ENCODE results near the gene ZNF32.
A peak's percentile ranks its signal among the peaks of the same experiment; 100 is the strongest.

ZNF32 gene

GRCh38 chr10:43678654-43679053 is 30.0 kb upstream of the ZNF32 start:
- Histone ChIP-seq H3K27me3 (ENCODE audit: control insufficient read depth, insufficient read depth, low read length) (no peaks in the 10 kb centered on the region), H3K4me2 (ENCODE audit: low read length) (no peak overlapping the region), H3K4me1 (ENCODE audit: control insufficient read depth, insufficient read depth, low read length) (peaks cover 7% of the 10 kb centered on the region), H3K9ac (ENCODE audit: low read depth, low read length) (no peak overlapping the region), H3K9me3 (replicated peaks; ENCODE audit: low read length) (no peaks in the 10 kb centered on the region), H3K4me3 (ENCODE audit: low read length) (no peak overlapping the region), H3K36me3 (ENCODE audit: insufficient read depth, low read length) (no peaks in the 10 kb centered on the region)

DNA sequence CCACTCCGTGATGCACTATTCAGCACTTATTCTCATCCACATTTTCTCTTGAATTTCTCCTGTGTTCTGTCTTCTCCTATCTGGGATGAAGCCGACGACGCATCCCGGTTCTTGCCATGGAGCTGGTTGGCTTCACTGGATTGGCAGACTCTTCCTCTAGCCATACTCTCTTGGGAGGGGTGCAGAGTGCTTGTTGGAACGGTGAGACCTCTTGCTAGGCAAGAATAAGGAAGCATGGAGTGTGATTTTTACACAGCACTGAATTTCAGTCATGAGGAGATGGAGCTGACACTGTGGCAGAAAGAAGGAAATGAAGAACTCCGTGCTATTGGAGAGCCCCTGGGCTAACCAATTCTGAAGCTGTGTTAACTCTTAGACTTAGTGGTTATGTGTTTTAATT is 28.2 kb upstream of the ZNF32 start:
- Histone ChIP-seq H3K9ac (ENCODE audit: low read depth, low read length) (no peak overlapping the region), H3K9me3 (replicated peaks; ENCODE audit: low read length) (no peaks in the 10 kb centered on the region), H3K4me1 (ENCODE audit: control insufficient read depth, insufficient read depth, low read length) (peaks cover 7% of the 10 kb centered on the region), H3K4me3 (ENCODE audit: low read length) (no peak overlapping the region), H3K4me2 (ENCODE audit: low read length) (no peak overlapping the region), H3K27me3 (ENCODE audit: control insufficient read depth, insufficient read depth, low read length) (no peaks in the 10 kb centered on the region), H3K36me3 (ENCODE audit: insufficient read depth, low read length) (no peaks in the 10 kb centered on the region)

DNA sequence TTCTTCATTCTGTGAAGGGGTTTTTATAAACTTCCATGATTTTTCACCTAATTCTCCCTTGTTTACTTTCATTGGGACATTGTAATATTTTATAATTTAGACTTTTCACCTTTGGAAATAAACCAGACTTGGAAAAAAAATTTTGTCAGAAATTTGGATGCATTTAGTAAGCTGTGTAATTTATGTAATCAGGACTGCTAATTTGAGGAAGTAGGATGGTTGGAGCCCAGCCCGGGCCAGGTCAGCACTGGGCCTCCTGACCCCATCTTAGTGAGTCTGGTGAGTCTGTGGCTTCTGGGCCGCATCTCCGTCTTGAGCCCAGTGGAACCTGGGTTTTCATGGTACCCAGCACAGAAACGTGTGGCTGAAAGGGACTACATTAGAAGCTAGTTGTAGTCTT is 27.6 kb upstream of the ZNF32 start:
- H3K4me3 ChIP-seq (ENCODE audit: low read length), result no peak overlapping the region
- H3K27me3 ChIP-seq (ENCODE audit: control insufficient read depth, insufficient read depth, low read length), result no peaks in the 10 kb centered on the region
- H3K4me2 ChIP-seq (ENCODE audit: low read length), result no peak overlapping the region
- no peaks in the 10 kb centered on the region for H3K9me3 ChIP-seq (replicated peaks; ENCODE audit: low read length)
- H3K4me1 ChIP-seq (ENCODE audit: control insufficient read depth, insufficient read depth, low read length), result peaks cover 7% of the 10 kb centered on the region
- no peak overlapping the region for H3K9ac ChIP-seq (ENCODE audit: low read depth, low read length)
- H3K36me3 ChIP-seq (ENCODE audit: insufficient read depth, low read length), result no peaks in the 10 kb centered on the region

- Histone ChIP-seq H3K9me3 (replicated peaks; ENCODE audit: low read length) (no peaks in the 10 kb centered on the region), H3K9ac (ENCODE audit: low read depth, low read length) (no peak overlapping the region), H3K4me3 (ENCODE audit: low read length) (no peak overlapping the region), H3K4me1 (ENCODE audit: control insufficient read depth, insufficient read depth, low read length) (peaks cover 2% of the 10 kb centered on the region), H3K4me2 (ENCODE audit: low read length) (no peak overlapping the region), H3K36me3 (ENCODE audit: insufficient read depth, low read length) (no peaks in the 10 kb centered on the region), H3K27me3 (ENCODE audit: control insufficient read depth, insufficient read depth, low read length) (peaks cover 1% of the 10 kb centered on the region)
These were observed 26.0 kb upstream of the ZNF32 start for GRCh38 chr10:43674553-43675210.

DNA sequence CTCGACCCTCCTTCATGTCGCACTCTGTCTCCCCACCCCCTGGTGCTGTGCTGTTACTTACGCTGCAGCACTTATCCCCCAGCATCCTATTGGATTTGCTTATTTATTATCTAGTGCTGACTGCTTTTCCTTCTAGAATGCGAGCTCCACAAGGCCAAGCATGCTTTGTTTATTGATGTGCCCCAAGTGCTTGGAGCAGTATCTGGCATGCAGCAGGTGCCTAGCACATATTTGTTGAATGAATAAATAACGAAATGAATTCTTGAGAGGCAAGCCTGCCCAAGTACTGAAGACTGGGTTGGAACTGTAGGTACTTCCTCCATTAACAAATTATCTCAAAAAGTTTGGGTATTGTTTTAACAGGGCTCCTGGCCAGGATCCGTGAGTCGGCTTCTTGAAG is 24.8 kb upstream of the ZNF32 start:
- Histone ChIP-seq H3K9ac (ENCODE audit: low read depth, low read length) (no peak overlapping the region), H3K27me3 (ENCODE audit: control insufficient read depth, insufficient read depth, low read length) (peaks cover 6% of the 10 kb centered on the region), H3K36me3 (ENCODE audit: insufficient read depth, low read length) (no peaks in the 10 kb centered on the region), H3K9me3 (replicated peaks; ENCODE audit: low read length) (no peaks in the 10 kb centered on the region), H3K4me3 (ENCODE audit: low read length) (no peak overlapping the region), H3K4me1 (ENCODE audit: control insufficient read depth, insufficient read depth, low read length) (no peaks in the 10 kb centered on the region), H3K4me2 (ENCODE audit: low read length) (no peak overlapping the region)

DNA sequence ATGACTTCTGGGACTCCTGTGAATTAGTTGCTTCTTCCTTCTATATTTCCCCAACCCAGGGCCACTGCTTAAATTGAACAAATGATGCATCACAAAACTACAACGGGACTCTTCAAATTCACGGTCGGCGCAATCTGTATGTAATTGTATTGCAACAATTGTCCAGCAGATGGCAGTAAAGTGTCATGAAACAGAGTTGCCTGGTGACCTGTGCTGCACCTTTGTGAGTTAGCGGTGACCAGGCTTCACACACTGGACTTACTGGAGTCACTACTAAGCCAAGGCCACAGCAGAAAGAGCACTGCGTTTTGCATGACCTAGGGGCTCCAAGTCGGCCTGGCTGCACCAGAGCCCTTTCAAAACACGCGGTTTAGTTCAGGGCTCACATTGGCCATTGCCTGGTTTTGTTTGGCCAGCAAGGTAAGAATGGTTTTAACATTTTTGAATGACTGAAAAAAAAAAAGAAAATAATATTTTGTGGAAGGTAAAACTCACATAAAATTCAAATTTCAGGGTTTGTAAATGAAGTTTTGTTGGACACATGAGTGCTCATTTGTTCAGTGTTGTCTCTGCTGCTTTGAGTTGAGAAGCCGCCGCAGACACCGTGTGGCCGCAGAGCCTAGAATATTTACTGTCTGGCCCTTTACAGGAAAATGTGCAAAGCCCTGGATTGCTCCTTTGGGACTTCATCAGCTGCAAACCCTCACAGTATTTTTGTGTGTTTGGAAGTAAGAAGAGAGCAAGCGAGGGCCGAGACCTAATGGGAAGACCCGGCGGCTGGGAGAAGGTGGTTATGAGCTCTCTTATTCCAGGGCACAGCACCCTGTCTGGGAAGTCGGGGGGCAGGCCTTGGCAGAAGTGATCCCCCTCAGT is 23.2 kb upstream of the ZNF32 start:
- Histone ChIP-seq H3K36me3 (ENCODE audit: insufficient read depth, low read length) (no peaks in the 10 kb centered on the region), H3K4me1 (ENCODE audit: control insufficient read depth, insufficient read depth, low read length) (no peaks in the 10 kb centered on the region), H3K9ac (ENCODE audit: low read depth, low read length) (no peak overlapping the region), H3K4me3 (ENCODE audit: low read length) (no peak overlapping the region), H3K4me2 (ENCODE audit: low read length) (no peak overlapping the region), H3K9me3 (replicated peaks; ENCODE audit: low read length) (no peaks in the 10 kb centered on the region), H3K27me3 (ENCODE audit: control insufficient read depth, insufficient read depth, low read length) (peaks cover 8% of the 10 kb centered on the region)

- H3K4me1 ChIP-seq (ENCODE audit: control insufficient read depth, insufficient read depth, low read length), result no peaks in the 10 kb centered on the region
- no peaks in the 10 kb centered on the region for H3K36me3 ChIP-seq (ENCODE audit: insufficient read depth, low read length)
- H3K27me3 ChIP-seq (ENCODE audit: control insufficient read depth, insufficient read depth, low read length), result peaks cover 15% of the 10 kb centered on the region
- H3K9ac ChIP-seq (ENCODE audit: low read depth, low read length), result no peak overlapping the region
- H3K4me2 ChIP-seq (ENCODE audit: low read length), result no peak overlapping the region
- H3K9me3 ChIP-seq (replicated peaks; ENCODE audit: low read length), result no peaks in the 10 kb centered on the region
- H3K4me3 ChIP-seq (ENCODE audit: low read length), result no peak overlapping the region
These were observed 20.7 kb upstream of the ZNF32 start for GRCh38 chr10:43669386-43669785.

DNA sequence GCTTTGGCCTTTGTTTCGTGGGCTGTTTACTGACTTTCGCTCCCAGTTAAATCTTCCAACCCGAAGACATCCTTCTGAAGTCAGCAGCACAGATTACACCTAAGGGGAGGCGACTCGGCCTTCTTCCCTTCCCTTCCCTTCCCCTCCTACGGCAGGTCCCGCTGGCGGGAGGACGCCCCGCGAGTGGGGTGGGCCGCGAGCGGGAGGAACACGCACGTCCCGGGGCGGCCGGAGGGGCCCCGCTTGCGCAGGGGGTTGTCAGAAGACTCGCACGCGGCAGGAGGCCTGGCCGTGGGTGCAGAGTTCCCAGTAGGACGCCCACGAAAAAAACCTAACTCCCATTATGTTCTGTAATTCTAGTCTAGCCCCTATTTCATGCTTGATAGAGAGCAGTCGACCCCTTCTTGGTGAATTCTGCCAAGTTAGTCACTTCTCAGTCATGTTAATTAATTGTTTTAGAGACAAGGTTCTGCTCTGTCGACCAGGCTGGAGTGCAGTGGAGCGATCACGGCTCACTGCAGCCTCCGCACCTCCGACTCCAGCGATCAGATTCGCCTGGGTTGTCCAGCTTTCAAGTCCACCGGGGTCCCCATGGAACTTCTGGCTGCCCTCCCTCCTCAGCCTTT is 19.2 kb upstream of the ZNF32 start:
- peak overlapping the region; percentile 80 for H3K4me2 ChIP-seq (ENCODE audit: low read length)
- no peaks in the 10 kb centered on the region for H3K4me1 ChIP-seq (ENCODE audit: control insufficient read depth, insufficient read depth, low read length)
- H3K9ac ChIP-seq (ENCODE audit: low read depth, low read length), result no peak overlapping the region
- no peak overlapping the region for H3K4me3 ChIP-seq (ENCODE audit: low read length)
- no peaks in the 10 kb centered on the region for H3K9me3 ChIP-seq (replicated peaks; ENCODE audit: low read length)
- no peaks in the 10 kb centered on the region for H3K36me3 ChIP-seq (ENCODE audit: insufficient read depth, low read length)
- H3K27me3 ChIP-seq (ENCODE audit: control insufficient read depth, insufficient read depth, low read length), result peaks cover 15% of the 10 kb centered on the region

DNA sequence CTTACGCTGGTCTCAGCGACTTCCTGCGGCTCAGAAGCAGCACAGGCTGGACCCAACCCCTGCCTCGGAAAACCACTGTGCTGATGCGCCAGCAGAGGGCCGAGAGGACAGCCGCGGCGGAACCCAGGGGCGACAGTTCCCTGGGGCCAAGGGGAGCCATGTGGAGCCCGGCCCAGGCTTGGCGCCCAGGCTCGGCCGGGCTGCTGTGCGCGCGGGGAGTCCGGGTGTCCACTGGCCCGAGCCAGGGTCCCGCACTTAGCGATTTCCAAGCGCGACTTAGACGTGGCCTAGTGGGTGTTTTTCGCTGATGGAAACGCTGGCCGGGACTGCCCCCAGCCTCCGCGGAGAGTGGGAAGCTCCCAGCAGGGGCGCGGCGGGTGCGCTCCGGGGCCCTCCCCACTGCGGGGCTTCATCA is 18.6 kb upstream of the ZNF32 start:
- Histone ChIP-seq H3K4me3 (ENCODE audit: low read length) (peak overlapping the region; percentile 43), H3K4me2 (ENCODE audit: low read length) (peak overlapping the region; percentile 80), H3K9me3 (replicated peaks; ENCODE audit: low read length) (no peaks in the 10 kb centered on the region), H3K9ac (ENCODE audit: low read depth, low read length) (no peak overlapping the region), H3K36me3 (ENCODE audit: insufficient read depth, low read length) (no peaks in the 10 kb centered on the region), H3K27me3 (ENCODE audit: control insufficient read depth, insufficient read depth, low read length) (peaks cover 15% of the 10 kb centered on the region), H3K4me1 (ENCODE audit: control insufficient read depth, insufficient read depth, low read length) (no peaks in the 10 kb centered on the region)

- Histone ChIP-seq H3K4me2 (ENCODE audit: low read length) (no peak overlapping the region), H3K27me3 (ENCODE audit: control insufficient read depth, insufficient read depth, low read length) (peaks cover 15% of the 10 kb centered on the region), H3K4me3 (ENCODE audit: low read length) (no peak overlapping the region), H3K9ac (ENCODE audit: low read depth, low read length) (no peak overlapping the region), H3K9me3 (replicated peaks; ENCODE audit: low read length) (no peaks in the 10 kb centered on the region), H3K4me1 (ENCODE audit: control insufficient read depth, insufficient read depth, low read length) (no peaks in the 10 kb centered on the region), H3K36me3 (ENCODE audit: insufficient read depth, low read length) (no peaks in the 10 kb centered on the region)
These were observed 17.9 kb upstream of the ZNF32 start for GRCh38 chr10:43666552-43666951.

DNA sequence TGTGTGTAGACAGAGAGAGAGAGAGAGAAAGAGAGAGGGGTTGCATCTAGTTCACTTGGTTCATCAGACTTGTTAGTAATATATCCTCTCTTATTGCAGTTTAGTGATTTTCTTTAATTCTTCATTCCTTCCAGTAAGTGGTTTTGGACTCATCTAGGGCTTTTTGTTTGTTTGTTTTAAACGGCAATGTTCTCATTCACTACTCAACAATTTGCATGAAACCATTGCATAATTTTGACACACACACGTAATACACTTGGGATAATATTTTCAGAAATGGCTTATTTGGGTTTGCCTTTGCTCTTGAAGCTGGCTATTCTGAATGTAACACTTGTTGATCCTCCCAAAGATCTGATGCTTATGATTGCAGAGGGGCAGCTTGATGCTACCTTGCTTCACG is 16.4 kb upstream of the ZNF32 start:
- Histone ChIP-seq H3K9ac (ENCODE audit: low read depth, low read length) (no peak overlapping the region), H3K36me3 (ENCODE audit: insufficient read depth, low read length) (no peaks in the 10 kb centered on the region), H3K27me3 (ENCODE audit: control insufficient read depth, insufficient read depth, low read length) (peaks cover 15% of the 10 kb centered on the region), H3K4me2 (ENCODE audit: low read length) (no peak overlapping the region), H3K9me3 (replicated peaks; ENCODE audit: low read length) (no peaks in the 10 kb centered on the region), H3K4me1 (ENCODE audit: control insufficient read depth, insufficient read depth, low read length) (no peaks in the 10 kb centered on the region), H3K4me3 (ENCODE audit: low read length) (no peak overlapping the region)
